Stimulated activated naive B cell treated with anti-CD40 and anti-IgM and Interleukin-4, amounts not matched to agents 10 μg/mL and 1 μg/mL and 100 μg/mL, for 72 hours (primary cell): ENCODE results near the gene PASK.
A peak's percentile ranks its signal among the peaks of the same experiment; 100 is the strongest.

Source experiments
- ATAC-seq, 2 donors: fragments of 150-1000 bp; cut with Tn5 transposase; replicated peaks; 2 replicates each; pipeline ENCODE4 v1.10.0; 2021; ENCODE audit warnings: moderate library complexity in 1 of 2
- DNase-seq: peaks from one replicate; pipeline ENCODE4 v3.0.0; 2021
- H3K27ac Mint-ChIP-seq: one replicate; pipeline ENCODE4 v1.8.0; 2022; ENCODE audit warnings: mild to moderate bottlenecking, mixed read lengths
- H3K27me3 Mint-ChIP-seq, 2 donors: one replicate each; pipeline ENCODE4 v1.8.0; 2022; ENCODE audit warnings: mixed read lengths in 2 of 2
- H3K36me3 Mint-ChIP-seq, 2 donors: one replicate each; pipeline ENCODE4 v1.8.0; 2022; ENCODE audit warnings: mixed read lengths in 2 of 2, mild to moderate bottlenecking in 1 of 2
- H3K4me1 Mint-ChIP-seq, 2 donors: one replicate each; pipeline ENCODE4 v1.8.0; 2022; ENCODE audit warnings: mixed read lengths in 2 of 2, mild to moderate bottlenecking in 1 of 2
- H3K4me3 Mint-ChIP-seq, 2 donors: one replicate each; pipeline ENCODE4 v1.8.0; 2022; ENCODE audit warnings: mild to moderate bottlenecking in 2 of 2, mixed read lengths in 2 of 2, moderate library complexity in 1 of 2
- H3K9me3 Mint-ChIP-seq, 2 donors: one replicate each; pipeline ENCODE4 v1.8.0; 2022; ENCODE audit warnings: mixed read lengths in 2 of 2, mild to moderate bottlenecking in 1 of 2

The PASK gene

DNA sequence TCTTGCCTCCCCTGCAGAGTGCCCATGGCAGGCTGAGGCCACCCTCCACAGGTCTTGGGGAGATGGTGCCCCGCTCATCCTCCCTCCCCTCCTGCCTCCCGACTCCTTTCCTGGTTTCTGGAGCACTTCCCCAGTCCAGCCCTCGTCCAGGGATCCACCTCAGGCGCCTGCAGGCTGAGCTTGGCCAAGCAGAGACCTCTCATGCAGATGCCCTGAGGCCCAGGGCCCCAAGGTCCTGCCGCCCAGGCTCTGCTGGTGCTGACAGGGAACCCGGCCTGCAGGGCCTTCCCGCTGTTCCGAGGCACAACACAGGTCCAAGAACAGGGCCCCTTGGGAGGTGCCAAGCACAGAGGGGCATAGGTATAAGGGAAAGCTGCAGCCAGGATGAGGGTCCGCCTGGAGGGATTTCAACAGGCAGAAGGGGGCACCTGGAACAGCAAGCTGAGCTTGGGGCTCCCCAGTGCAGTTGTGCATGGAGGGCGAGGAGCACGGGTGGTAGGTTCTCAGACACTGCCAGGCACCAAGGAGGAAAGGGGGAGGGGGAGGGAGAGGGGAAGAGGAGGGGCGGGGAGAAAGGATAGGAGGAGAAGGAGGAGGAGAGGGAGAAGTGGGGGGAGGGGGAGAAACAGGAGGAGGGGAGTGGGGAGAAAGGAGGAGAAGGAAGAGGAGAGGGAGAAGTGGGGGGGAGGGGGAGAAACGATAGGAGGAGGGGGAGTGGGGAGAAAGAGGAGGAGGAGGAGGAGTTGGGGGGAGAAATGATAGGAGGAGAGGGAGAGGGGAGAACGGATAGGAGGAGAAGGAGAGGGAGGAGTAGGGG is 38.0 kb upstream of the PASK start:
- DNase-seq: no peak
- H3K4me3 Mint-ChIP-seq: no peak overlapping the region

DNA sequence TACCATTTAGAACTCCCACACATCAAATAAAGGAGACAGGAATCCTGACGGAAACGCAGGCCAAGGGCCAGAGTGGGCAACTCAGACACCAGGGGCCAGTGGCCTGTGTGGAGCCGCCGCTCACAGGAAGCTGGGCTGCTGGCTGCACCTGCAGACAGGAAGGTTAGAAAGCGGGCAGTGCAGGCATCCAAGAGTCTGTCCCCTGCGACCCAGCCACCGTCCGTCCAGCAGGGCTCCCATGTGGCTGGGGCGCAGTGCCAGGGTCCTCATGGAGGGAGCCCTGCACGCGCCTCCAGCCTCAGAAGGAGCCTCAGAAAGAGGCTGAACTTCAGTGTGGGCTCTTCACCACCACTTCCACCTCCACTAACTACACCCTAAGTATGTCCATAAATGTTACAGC is 36.7 kb upstream of the PASK start:
- H3K9me3 Mint-ChIP-seq: no peaks in the 10 kb centered on the region
- H3K36me3 Mint-ChIP-seq: peaks cover 15 to 26% of the 10 kb centered on the region in 2 donors
- DNase-seq (no peak), ATAC-seq (no peak)
- H3K27ac Mint-ChIP-seq: no peak overlapping the region
- no peaks in the 10 kb centered on the region for H3K27me3 Mint-ChIP-seq
- peaks cover 0 to 4% of the 10 kb centered on the region in 2 donors for H3K4me1 Mint-ChIP-seq
- no peak overlapping the region for H3K4me3 Mint-ChIP-seq

More for the DNA sequence above, 38.0 kb upstream of the PASK start:
- Mint-ChIP-seq H3K27ac (no peak overlapping the region), H3K9me3 (no peaks in the 10 kb centered on the region), H3K36me3 (peaks cover 11 to 15% of the 10 kb centered on the region in 2 donors), H3K4me1 (peaks cover 0 to 4% of the 10 kb centered on the region in 2 donors), H3K27me3 (no peaks in the 10 kb centered on the region)
- ATAC-seq: no peak

DNA sequence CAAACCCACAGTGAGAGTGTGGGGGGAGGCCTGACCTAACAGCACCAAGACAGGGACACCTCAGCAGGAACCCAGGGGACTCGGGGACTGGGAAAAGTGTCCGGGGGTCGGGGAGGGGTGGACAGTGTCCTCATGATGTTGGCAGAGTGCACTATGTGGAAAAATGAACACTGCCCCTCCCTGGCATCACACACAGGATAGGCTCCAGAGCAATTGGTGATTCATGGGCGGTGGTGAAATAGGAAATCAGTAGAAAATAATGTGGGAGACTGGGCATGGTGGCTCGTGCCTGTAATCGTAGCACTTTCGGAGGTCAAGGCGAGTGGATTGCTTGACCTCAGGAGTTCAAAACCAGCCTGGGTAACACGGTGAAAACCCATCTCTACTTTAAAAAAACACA is 35.6 kb upstream of the PASK start:
- Mint-ChIP-seq H3K9me3 (no peaks in the 10 kb centered on the region), H3K4me1 (peaks cover 0 to 4% of the 10 kb centered on the region in 2 donors), H3K27ac (no peak overlapping the region), H3K36me3 (peaks cover 17 to 26% of the 10 kb centered on the region in 2 donors), H3K4me3 (no peak overlapping the region), H3K27me3 (no peaks in the 10 kb centered on the region)
- no peak for ATAC-seq
- no peak for DNase-seq

DNA sequence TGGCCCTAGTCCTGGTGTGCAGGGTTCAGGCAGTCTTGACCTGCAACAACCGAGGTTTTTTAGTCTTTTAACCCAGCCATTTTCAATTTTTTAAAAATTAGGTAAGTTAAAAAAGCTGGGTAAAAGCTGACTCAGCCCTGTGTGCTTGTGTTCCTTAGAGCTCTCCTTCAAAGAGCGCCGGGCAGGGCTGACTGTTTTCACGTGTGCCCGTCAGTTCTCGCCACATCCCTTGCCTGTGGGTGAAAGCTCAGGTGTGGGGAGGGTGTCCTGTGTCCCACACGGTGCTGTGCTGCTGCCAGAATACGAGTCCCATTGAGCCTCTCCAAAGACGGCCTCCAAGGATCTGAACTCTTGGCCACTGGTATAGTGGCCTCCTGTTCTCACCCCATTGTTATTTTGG is 33.9 kb upstream of the PASK start:
- Mint-ChIP-seq H3K4me1 (peaks cover 0 to 4% of the 10 kb centered on the region in 2 donors), H3K27me3 (no peaks in the 10 kb centered on the region), H3K36me3 (peaks cover 27 to 36% of the 10 kb centered on the region in 2 donors), H3K9me3 (no peaks in the 10 kb centered on the region), H3K27ac (no peak overlapping the region), H3K4me3 (no peak overlapping the region)
- no peak for DNase-seq
- ATAC-seq: no peak

DNA sequence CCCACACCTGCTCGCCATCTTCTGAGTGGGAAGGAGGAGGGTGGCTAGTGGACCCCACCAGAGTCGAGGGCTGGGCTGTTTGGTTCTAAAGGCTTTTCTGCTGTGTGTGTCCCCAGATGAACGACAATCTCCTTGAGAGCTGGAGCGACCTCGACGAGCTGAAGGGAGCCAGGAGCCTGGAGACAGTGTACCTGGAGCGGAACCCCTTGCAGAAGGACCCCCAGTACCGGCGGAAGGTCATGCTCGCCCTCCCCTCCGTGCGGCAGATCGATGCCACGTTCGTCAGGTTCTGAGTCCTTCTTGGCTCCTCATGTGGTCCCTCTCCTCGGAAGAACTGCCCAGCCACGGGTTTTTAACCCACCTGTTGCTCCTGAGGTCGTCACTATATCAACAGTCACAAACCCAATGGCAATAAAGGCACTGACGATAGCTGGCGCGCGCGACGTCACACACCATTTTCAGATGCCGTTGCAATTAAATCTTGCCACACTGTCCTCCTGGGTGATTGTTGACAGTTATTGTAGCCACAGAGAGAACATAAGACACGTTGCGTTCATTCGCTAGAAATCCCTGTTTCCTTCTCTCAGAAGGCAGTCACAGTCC is 33.4 kb upstream of the PASK start:
- DNase-seq: no peak
- Mint-ChIP-seq H3K9me3 (no peaks in the 10 kb centered on the region), H3K27ac (no peak overlapping the region), H3K4me3 (no peak overlapping the region), H3K27me3 (no peaks in the 10 kb centered on the region), H3K36me3 (peaks cover 33 to 42% of the 10 kb centered on the region in 2 donors), H3K4me1 (peaks cover 0 to 4% of the 10 kb centered on the region in 2 donors)
- no peak for ATAC-seq

DNA sequence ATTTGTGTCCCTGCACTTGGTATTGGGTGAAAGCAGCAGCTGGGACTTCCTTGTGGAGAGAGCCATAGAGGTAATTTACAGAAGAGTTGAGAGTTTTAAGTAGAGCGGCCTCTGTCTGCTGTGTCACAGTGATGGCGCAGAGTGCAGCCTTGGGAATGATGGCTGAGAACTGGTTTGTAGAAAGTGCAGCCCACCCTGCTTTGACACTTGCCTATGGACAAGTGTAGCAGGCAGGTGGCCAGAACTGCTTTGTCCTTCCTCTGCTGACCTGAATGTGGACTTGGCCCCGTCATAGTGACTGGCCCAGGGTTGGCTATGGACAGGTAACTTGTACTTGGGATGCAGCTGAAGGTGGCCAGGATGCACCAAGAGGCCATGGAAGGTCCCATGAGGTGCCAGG is 32.9 kb upstream of the PASK start:
- H3K36me3 Mint-ChIP-seq: peaks cover 36 to 47% of the 10 kb centered on the region in 2 donors
- ATAC-seq: no peak
- DNase-seq: no peak
- no peaks in the 10 kb centered on the region for H3K9me3 Mint-ChIP-seq
- no peak overlapping the region for H3K4me3 Mint-ChIP-seq
- H3K27me3 Mint-ChIP-seq: no peaks in the 10 kb centered on the region
- H3K4me1 Mint-ChIP-seq: peaks cover 0 to 2% of the 10 kb centered on the region in 2 donors
- no peak overlapping the region for H3K27ac Mint-ChIP-seq

DNA sequence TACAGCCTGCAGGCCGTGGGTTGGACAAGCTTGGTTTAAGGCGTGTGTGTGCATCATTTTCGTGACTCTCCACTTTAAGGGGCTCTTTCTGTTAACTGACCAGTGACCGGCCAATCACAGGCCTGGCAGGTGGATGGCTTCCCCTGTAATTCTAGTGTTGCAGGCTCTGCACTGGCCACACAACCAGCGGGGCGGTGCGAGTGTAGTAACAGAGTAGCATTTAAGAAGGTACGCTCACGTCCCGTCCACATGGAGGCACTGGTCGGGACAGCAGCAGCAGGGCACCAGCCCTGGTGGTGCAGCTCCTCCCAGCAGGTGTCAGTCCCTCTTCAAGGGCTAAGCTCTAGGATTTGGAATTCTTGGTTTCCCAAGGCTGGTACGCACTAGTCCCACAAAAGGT is 31.2 kb upstream of the PASK start:
- Mint-ChIP-seq H3K27me3 (no peaks in the 10 kb centered on the region), H3K36me3 (peaks cover 42 to 55% of the 10 kb centered on the region in 2 donors), H3K9me3 (no peaks in the 10 kb centered on the region), H3K4me1 (no peaks in the 10 kb centered on the region), H3K27ac (no peak overlapping the region), H3K4me3 (no peak overlapping the region)
- no peak for DNase-seq
- no peak for ATAC-seq

DNA sequence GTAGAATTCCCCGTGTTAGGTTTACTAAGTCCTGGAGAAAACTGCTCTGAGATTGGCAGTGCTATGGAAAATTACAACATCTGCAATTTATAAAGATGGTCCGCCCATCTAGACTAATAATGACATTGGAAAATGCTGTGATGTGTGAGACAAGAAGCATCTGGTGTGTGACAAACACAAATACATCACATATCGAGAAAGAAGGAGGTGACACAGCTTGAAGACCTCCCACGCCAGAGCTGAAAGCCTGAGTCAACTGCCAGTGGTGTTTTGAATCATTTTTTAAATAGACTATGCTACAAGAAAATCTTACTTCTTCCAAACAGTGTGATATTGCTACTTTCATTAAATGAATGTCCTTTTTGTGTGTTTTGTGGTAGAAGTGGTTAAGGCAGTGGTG is 30.6 kb upstream of the PASK start:
- Mint-ChIP-seq H3K27ac (no peak overlapping the region), H3K4me1 (no peaks in the 10 kb centered on the region), H3K27me3 (no peaks in the 10 kb centered on the region), H3K36me3 (peaks cover 48 to 58% of the 10 kb centered on the region in 2 donors), H3K4me3 (no peak overlapping the region), H3K9me3 (no peaks in the 10 kb centered on the region)
- DNase-seq: no peak
- ATAC-seq: no peak

DNA sequence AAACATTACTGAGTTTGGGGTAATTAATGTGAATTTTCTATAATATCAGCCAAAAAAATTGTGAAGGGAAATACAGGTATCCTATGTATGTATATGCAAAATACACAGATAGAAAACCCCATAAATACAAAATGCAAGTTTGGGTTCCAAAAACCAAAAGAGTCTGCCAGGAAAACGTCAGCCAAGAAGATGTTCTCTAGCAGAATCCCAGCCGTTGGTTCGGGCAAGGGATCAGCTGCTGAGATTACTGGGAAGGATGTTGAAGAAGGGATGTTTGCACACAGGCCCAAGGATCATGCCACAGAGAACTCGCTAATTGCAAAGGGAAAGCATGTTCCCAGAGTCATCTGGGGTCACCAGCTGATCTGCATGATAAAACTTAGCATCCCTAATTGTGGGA is 29.7 kb upstream of the PASK start:
- ATAC-seq (no peak), DNase-seq (no peak)
- Mint-ChIP-seq H3K27me3 (no peaks in the 10 kb centered on the region), H3K36me3 (peaks cover 56 to 63% of the 10 kb centered on the region in 2 donors), H3K27ac (no peak overlapping the region), H3K9me3 (no peaks in the 10 kb centered on the region), H3K4me1 (no peaks in the 10 kb centered on the region), H3K4me3 (no peak overlapping the region)

DNA sequence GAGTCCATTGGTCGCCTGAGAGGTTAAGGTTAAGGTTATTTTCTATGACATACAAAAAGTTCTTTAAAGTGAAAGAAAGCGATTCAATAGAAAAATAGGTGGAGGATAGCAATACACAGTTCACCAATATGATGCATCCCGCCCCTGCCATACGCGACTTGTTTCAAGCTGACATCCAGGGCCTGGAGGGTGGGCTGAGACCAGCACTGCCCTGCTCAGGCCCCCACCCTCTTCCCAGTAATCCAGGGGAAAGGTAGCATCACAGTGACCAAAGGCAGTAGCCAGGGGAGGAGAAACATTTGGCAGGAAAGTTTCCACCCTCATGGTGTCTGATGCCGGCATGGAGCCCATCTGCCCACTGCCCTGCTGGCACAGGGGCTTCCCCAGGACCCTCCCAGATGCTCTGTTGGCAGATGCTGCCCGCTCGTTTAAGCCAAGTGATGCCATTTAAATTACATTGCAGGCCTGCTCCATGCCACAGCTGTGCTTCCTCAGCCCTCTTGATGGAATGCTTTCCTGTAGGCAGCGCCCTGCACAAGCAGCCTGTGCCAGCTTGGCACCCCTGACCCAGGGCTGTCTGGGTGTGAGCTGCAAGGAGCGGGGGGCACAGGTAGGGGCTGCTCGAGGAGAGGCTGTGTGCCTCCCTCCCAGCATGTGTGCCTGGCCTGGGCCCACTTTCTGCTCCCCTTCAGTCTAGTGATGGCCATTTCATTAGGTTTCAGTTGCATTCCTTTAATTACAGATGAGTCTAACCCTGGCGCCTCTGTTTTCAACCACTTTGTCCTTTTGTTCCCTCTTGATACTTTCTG is 28.5 kb upstream of the PASK start:
- no peak overlapping the region for H3K4me3 Mint-ChIP-seq
- no peaks in the 10 kb centered on the region for H3K9me3 Mint-ChIP-seq
- no peaks in the 10 kb centered on the region for H3K27me3 Mint-ChIP-seq
- no peaks in the 10 kb centered on the region for H3K4me1 Mint-ChIP-seq
- H3K27ac Mint-ChIP-seq: no peak overlapping the region
- H3K36me3 Mint-ChIP-seq: peaks cover 58 to 66% of the 10 kb centered on the region in 2 donors
- DNase-seq (no peak), ATAC-seq (no peak)

DNA sequence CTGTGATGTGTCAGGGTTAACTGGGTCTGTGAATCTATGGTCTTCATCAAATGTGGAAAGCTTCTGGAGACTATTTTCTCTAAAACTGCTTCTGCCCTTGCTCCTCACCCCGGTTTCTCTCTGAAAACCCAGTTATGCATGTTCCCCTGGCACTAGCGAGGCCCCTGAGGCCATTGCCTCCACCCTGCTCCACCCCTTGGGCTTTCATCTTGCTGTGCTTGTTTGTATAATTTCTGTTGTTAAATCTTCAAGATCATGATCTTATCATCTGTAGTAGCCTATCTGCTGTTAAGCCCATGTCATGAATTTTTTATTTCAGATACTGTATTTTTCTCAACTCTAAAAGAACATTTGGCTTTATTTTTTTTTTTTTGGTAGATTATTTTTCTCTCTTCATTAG is 24.3 kb upstream of the PASK start:
- Mint-ChIP-seq H3K36me3 (peaks cover 73 to 79% of the 10 kb centered on the region in 2 donors), H3K4me3 (no peak overlapping the region), H3K27me3 (no peaks in the 10 kb centered on the region), H3K27ac (no peak overlapping the region), H3K9me3 (peaks cover 16 to 17% of the 10 kb centered on the region in 2 donors), H3K4me1 (no peaks in the 10 kb centered on the region)
- DNase-seq (no peak), ATAC-seq (no peak)

DNA sequence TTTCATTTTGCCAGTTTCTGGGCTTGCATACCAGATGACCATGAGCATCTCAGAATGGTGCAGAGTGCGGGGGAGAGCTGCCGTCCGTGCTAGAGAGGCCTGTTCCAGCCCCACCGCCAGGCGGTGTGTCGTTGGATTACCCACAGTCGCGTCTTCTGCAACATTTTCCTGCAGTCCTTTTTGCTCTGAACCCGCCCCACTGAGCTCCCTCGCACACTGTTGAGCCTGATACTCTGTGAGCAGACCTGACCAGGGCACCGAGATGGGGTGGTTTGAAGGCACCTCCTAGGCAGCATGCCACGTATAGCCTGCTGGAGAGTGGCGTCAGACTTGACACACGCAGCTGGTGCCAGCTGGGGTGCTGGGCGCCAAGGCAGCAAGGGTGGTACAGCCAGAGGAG is 19.1 kb upstream of the PASK start:
- DNase-seq (no peak), ATAC-seq (no peak)
- H3K27ac Mint-ChIP-seq: no peak overlapping the region
- no peaks in the 10 kb centered on the region for H3K27me3 Mint-ChIP-seq
- peaks cover 59 to 62% of the 10 kb centered on the region in 2 donors for H3K36me3 Mint-ChIP-seq
- H3K4me3 Mint-ChIP-seq: no peak overlapping the region
- no peaks in the 10 kb centered on the region for H3K4me1 Mint-ChIP-seq
- peaks cover 16 to 17% of the 10 kb centered on the region in 2 donors for H3K9me3 Mint-ChIP-seq

DNA sequence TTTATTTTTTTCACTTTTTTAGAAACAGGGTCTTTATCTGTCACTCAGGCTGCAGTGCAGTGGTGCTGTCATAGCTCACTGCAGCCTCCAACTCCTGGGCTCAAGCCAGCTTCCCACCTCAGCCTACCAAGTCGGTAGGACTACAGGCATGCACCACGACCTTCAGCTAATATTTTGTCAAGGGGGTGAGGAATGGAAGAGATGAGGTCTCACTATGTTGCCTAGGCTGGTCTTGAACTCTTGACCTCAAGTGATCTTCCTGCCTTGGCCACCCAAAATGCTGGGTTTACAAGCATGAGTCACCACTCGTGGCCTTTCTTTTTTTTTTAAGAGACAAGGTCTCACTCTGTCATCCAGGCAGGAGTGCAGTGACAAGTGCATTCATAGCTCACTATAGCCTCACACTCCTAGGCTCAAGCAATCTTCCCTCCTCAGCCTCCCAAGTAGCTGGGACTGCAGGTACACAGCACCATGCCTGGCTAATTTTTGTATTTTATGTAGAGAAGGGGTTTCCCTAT is 14.4 kb upstream of the PASK start:
- DNase-seq (no peak), ATAC-seq (no peak)
- no peaks in the 10 kb centered on the region for H3K9me3 Mint-ChIP-seq
- H3K27me3 Mint-ChIP-seq: no peaks in the 10 kb centered on the region
- peaks cover 5 to 8% of the 10 kb centered on the region in 2 donors for H3K4me1 Mint-ChIP-seq
- peaks cover 40 to 45% of the 10 kb centered on the region in 2 donors for H3K36me3 Mint-ChIP-seq
- H3K27ac Mint-ChIP-seq: no peak overlapping the region
- H3K4me3 Mint-ChIP-seq: no peak overlapping the region

DNA sequence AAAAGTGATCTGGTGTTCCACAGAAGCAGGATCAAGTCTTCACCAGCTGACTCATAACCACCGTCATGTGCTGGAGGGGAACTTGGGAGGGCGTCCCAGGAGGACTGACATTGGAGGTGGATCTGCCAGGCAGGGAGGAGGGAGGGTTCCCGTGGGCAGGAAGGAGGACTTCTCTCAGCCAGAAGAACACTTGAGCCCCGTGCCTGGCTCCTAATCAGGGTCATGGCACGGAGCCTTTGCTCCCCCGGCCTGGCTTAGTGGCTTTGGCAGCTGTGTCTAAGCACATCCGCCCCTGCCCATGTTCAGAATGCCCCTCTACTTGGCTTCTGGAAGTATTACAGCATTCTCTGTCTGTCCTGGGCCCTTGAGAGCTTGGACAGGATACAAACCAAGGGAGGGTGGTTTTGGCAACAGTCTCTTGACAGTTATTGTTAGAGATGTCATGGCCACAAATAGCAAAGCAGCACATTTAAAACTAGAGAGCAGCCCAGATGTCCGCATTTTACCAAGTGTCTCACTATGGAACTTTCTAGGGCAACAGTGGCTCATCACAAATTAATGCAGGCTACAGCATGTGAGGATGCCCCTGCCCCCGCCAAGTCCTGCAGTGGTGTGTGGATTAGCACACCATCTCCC is 12.5 kb upstream of the PASK start:
- peaks cover 42 to 45% of the 10 kb centered on the region in 2 donors for H3K36me3 Mint-ChIP-seq
- no peaks in the 10 kb centered on the region for H3K9me3 Mint-ChIP-seq
- H3K27me3 Mint-ChIP-seq: no peaks in the 10 kb centered on the region
- DNase-seq (no peak), ATAC-seq (no peak)
- H3K4me1 Mint-ChIP-seq: peaks cover 20 to 21% of the 10 kb centered on the region in 2 donors
- peak overlapping the region; percentile 74 for H3K27ac Mint-ChIP-seq
- no peak overlapping the region for H3K4me3 Mint-ChIP-seq
